ENCODE results near the gene ZNF331.

- TF ChIP-seq CTCF (IDR thresholded peaks at IDR 0.05; ENCODE audit: low read depth, low read length, poor library complexity, severe bottlenecking), result no peak
- no peak for TF ChIP-seq EZH2phosphoT487 (IDR thresholded peaks at IDR 0.05; ENCODE audit: borderline replicate concordance, low read length)
Observed at GRCh38 chr19:53537521-53538377, at the start of gene ZNF331.
